Liver (tissue), 9 donors: ENCODE results near the gene RASSF8. TPM values are rescaled to one million over a fixed set of nuclear protein-coding genes. Genes with fewer than 3 reads are reported as not detected.

Experiments used
- DNase-seq: peaks from one replicate; pipeline ENCODE4 v3.0.0-alpha.2; 2017; ENCODE audit warnings: low spot score
- H3K27ac ChIP-seq, 2 donors: one replicate each; pipeline ENCODE4 v1.7.0; 2013; ENCODE audit warnings: inconsistent platforms in 2 of 2, low read length in 2 of 2, control low read depth in 1 of 2, low read depth in 1 of 2, mild to moderate bottlenecking in 1 of 2
- H3K27me3 ChIP-seq, 4 donors: one replicate each; pipeline versions ENCODE4 v1.6.1 to v1.7.0; 2013; ENCODE audit warnings: low read length in 3 of 4, inconsistent platforms in 1 of 4, mild to moderate bottlenecking in 1 of 4, moderate library complexity in 1 of 4; ENCODE audit not compliant: control insufficient read depth in 4 of 4, insufficient read depth in 4 of 4
- H3K36me3 ChIP-seq, 4 donors: one replicate each; pipeline versions ENCODE4 v1.6.1 to v1.7.0; 2013; ENCODE audit warnings: low read length in 3 of 4, mild to moderate bottlenecking in 3 of 4, low read depth in 1 of 4, moderate library complexity in 1 of 4; ENCODE audit not compliant: control insufficient read depth in 4 of 4, insufficient read depth in 3 of 4
- H3K4me1 ChIP-seq, 4 donors: one replicate each; pipeline versions ENCODE4 v1.6.1 to v1.7.0; 2013; ENCODE audit warnings: low read length in 3 of 4, mild to moderate bottlenecking in 3 of 4, moderate library complexity in 1 of 4; ENCODE audit not compliant: control insufficient read depth in 4 of 4, insufficient read depth in 4 of 4
- H3K4me3 ChIP-seq, 3 donors: one replicate each; pipeline versions ENCODE4 v1.6.1 to v1.7.0; 2013; ENCODE audit warnings: low read length in 3 of 3, control low read depth in 1 of 3, low read depth in 1 of 3, mild to moderate bottlenecking in 1 of 3
- H3K9ac ChIP-seq, 2 donors: one replicate each; pipeline ENCODE4 v1.7.0; 2013; ENCODE audit warnings: low read length in 2 of 2, mild to moderate bottlenecking in 2 of 2, moderate library complexity in 2 of 2, control low read depth in 1 of 2, low read depth in 1 of 2
- H3K9me3 ChIP-seq, 4 donors: one replicate each; pipeline versions ENCODE4 v1.6.1 to v1.7.0; 2013; ENCODE audit warnings: low read length in 3 of 4; ENCODE audit not compliant: control insufficient read depth in 4 of 4
- ATF3 ChIP-seq: IDR thresholded peaks from 2 replicates; pipeline ENCODE4 v1.6.1; 2016; ENCODE audit warnings: antibody characterized with exemption
- CTCF ChIP-seq: fragments of 150-350 bp; IDR thresholded peaks from 2 replicates; pipeline ENCODE4 v1.5.1; 2017; ENCODE audit warnings: improper control_type of control experiment, low read depth, low read length; ENCODE audit not compliant: missing input control
- EGR1 ChIP-seq, 2 donors: IDR thresholded peaks; 2 replicates each; pipeline ENCODE4 v1.6.1; 2016 to 2018; ENCODE audit warnings: antibody characterized with exemption in 2 of 2, low read depth in 2 of 2
- FOXA1 ChIP-seq: IDR thresholded peaks from 2 replicates; pipeline ENCODE4 v1.6.1; 2016; ENCODE audit warnings: antibody characterized with exemption
- FOXA2 ChIP-seq: IDR thresholded peaks from 2 replicates; pipeline ENCODE4 v1.6.1; 2016; ENCODE audit warnings: antibody characterized with exemption
- GABPA ChIP-seq, 2 donors: IDR thresholded peaks in 1 of 2; conservative IDR thresholded peaks in 1 of 2; 2 replicates each; pipeline ENCODE4 v1.6.1; 2016; ENCODE audit warnings: antibody characterized with exemption in 2 of 2, mild to moderate bottlenecking in 1 of 2, moderate library complexity in 1 of 2
- HNF4A ChIP-seq, 2 donors: conservative IDR thresholded peaks; 2 replicates each; pipeline ENCODE4 v1.6.1; 2016; ENCODE audit warnings: antibody characterized with exemption in 2 of 2, mild to moderate bottlenecking in 2 of 2
- HNF4G ChIP-seq: IDR thresholded peaks from 2 replicates; pipeline ENCODE4 v1.6.1; 2016; ENCODE audit warnings: antibody characterized with exemption
- JUND ChIP-seq, 2 donors: IDR thresholded peaks; 2 replicates each; pipeline ENCODE4 v1.6.1; 2016; ENCODE audit warnings: antibody characterized with exemption in 2 of 2
- MAX ChIP-seq: IDR thresholded peaks from 2 replicates; pipeline ENCODE4 v1.6.1; 2016; ENCODE audit warnings: antibody characterized with exemption
- NR2F2 ChIP-seq: IDR thresholded peaks from 2 replicates; pipeline ENCODE4 v1.6.1; 2016; ENCODE audit warnings: antibody characterized with exemption
- RAD21 ChIP-seq, 2 donors: IDR thresholded peaks; 2 replicates each; pipeline ENCODE4 v1.6.1; 2016; ENCODE audit warnings: antibody characterized with exemption in 2 of 2, mild to moderate bottlenecking in 2 of 2
- REST ChIP-seq: IDR thresholded peaks from 2 replicates; pipeline ENCODE4 v1.6.1; 2016; ENCODE audit warnings: antibody characterized with exemption, mild to moderate bottlenecking
- RXRA ChIP-seq, 2 donors: IDR thresholded peaks; 2 replicates each; pipeline ENCODE4 v1.6.1; 2017 to 2018; ENCODE audit warnings: antibody characterized with exemption in 2 of 2, mild to moderate bottlenecking in 1 of 2
- SP1 ChIP-seq: IDR thresholded peaks from 2 replicates; pipeline ENCODE4 v1.6.1; 2018; ENCODE audit warnings: antibody characterized with exemption, mild to moderate bottlenecking
- TAF1 ChIP-seq: conservative IDR thresholded peaks from 2 replicates; pipeline ENCODE4 v1.6.1; 2016; ENCODE audit warnings: antibody characterized with exemption, mild to moderate bottlenecking
- YY1 ChIP-seq: IDR thresholded peaks from 2 replicates; pipeline ENCODE4 v1.6.1; 2016; ENCODE audit warnings: antibody characterized with exemption, mild to moderate bottlenecking
- ZBTB33 ChIP-seq: IDR thresholded peaks from 2 replicates; pipeline ENCODE4 v1.6.1; 2016; ENCODE audit warnings: antibody characterized with exemption
- WGBS: extraction: QIAGEN DNeasy Blood & Tissue Kit; methylation state at CpG from one replicate; pipeline ENCODE4 v1.1.7; 2013; 5-methylcytosine and 5-hydroxymethylcytosine counted together
- polyA plus RNA-seq, 2 donors: library from polyadenylated mRNA; stranded (reverse) in 1 of 2; unstranded in 1 of 2; fragments of 200-250 nt in 1 of 2; fragments of >200 nt in 1 of 2; fragmentation: Nextera tagmentation in 1 of 2; extraction: Ambion mirVana in 1 of 2; gene quantifications; one replicate each; pipeline versions ENCODE4 v1.2.1 to v1.2.3, GENCODE V29; 2013 to 2015
- total RNA-seq, 2 donors: library from RNA; depleted of rRNA; stranded (reverse); fragments of >200 nt; gene quantifications; one replicate each; pipeline ENCODE4 v1.2.3, GENCODE V29; 2014
- donor health status: healthy.
- donor health status: healthy.
- donor health status: healthy.
- donor health status: healthy.
- donor health status: healthy.

The RASSF8 gene
- total and polyA plus RNA-seq, 4 donors, result 1.7 to 9.4 (median 3.3) TPM

GRCh38 chr12:25934456-25934855 lies 24.0 kb upstream of the RASSF8 start:
- 89% methylated on average over 4 of the region's 4 CpGs for WGBS
- Histone ChIP-seq H3K4me3 (no peak overlapping the region), H3K9me3 (no peaks in the 10 kb centered on the region), H3K27me3 (no peaks in the 10 kb centered on the region), H3K4me1 (no peaks in the 10 kb centered on the region), H3K36me3 (no peaks in the 10 kb centered on the region), H3K9ac (no peak overlapping the region), H3K27ac (no peak overlapping the region)
- no peak for DNase-seq
- TF ChIP-seq RAD21 (IDR thresholded peaks at IDR 0.05) (no peak), RXRA (IDR thresholded peaks at IDR 0.05) (no peak), FOXA1 (no peak), HNF4G (no peak), YY1 (no peak), FOXA2 (no peak), MAX (no peak), CTCF (no peak), EGR1 (IDR thresholded peaks at IDR 0.05; ENCODE audit: low read depth in 2 of 2) (no peak), TAF1 (no peak), JUND (IDR thresholded peaks at IDR 0.05) (no peak), NR2F2 (no peak), SP1 (no peak), REST (no peak), HNF4A (conservative IDR thresholded peaks at IDR 0.05) (no peak), ZBTB33 (no peak), ATF3 (no peak), GABPA (IDR thresholded peaks at IDR 0.05 in 1 of 2, conservative IDR thresholded peaks at IDR 0.05 in 1 of 2) (no peak)
